GM13977 (cell line): ENCODE results near the gene ARID4B.
"Not testable (repeated sequence)": the region's sequence is repeated elsewhere in the genome, so short reads cannot be mapped to it uniquely, and the experiment has no call there.

ENCODE experiments used
- DNase-seq: peaks from one replicate; pipeline ENCODE4 v3.0.0; 2012; ENCODE audit warnings: low spot score
- in situ Hi-C: fragments of 300-500 bp; cut with MboI; formaldehyde crosslinking; loops from one replicate; pipeline ENCODE4 v1.12.0; 2022; ENCODE audit warnings: low sequenced_read_pairs, low pct_unique_long_range_greater_than_20kb, mixed read lengths, inconsistent platforms; ENCODE audit not compliant: unreplicated experiment
- TF ChIP-seq, protein P1 (sequence below): IDR thresholded peaks from 2 replicates; pipeline ENCODE4 v1.5.1; 2012; ENCODE audit warnings: mild to moderate bottlenecking, control low read depth; ENCODE audit not compliant: insufficient read depth; ENCODE audit errors: extremely low read depth, missing control alignments

ARID4B gene

DNA sequence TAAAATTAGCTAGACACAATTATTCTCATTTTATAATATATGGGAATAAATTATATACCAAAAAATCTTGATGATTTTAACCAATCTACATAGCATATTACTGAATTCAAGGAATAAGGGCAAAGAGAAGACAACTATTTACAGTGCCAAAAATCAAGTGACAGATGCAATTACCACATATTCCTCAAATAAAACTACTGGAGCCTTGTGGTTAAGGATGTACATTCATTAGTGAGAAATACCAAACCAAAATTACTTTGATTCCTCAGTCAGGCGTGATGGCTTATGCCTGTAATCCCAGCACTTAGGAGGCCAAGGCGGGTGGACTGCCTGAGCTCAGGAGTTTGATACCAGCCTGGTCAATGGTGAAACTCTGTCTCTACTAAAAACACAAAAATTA lies 98.1 kb downstream of the ARID4B start:
- DNase-seq: no peak
- in situ Hi-C loops: no loop called here
- TF ChIP-seq, protein P1, sequence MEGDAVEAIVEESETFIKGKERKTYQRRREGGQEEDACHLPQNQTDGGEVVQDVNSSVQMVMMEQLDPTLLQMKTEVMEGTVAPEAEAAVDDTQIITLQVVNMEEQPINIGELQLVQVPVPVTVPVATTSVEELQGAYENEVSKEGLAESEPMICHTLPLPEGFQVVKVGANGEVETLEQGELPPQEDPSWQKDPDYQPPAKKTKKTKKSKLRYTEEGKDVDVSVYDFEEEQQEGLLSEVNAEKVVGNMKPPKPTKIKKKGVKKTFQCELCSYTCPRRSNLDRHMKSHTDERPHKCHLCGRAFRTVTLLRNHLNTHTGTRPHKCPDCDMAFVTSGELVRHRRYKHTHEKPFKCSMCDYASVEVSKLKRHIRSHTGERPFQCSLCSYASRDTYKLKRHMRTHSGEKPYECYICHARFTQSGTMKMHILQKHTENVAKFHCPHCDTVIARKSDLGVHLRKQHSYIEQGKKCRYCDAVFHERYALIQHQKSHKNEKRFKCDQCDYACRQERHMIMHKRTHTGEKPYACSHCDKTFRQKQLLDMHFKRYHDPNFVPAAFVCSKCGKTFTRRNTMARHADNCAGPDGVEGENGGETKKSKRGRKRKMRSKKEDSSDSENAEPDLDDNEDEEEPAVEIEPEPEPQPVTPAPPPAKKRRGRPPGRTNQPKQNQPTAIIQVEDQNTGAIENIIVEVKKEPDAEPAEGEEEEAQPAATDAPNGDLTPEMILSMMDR: no peak

DNA sequence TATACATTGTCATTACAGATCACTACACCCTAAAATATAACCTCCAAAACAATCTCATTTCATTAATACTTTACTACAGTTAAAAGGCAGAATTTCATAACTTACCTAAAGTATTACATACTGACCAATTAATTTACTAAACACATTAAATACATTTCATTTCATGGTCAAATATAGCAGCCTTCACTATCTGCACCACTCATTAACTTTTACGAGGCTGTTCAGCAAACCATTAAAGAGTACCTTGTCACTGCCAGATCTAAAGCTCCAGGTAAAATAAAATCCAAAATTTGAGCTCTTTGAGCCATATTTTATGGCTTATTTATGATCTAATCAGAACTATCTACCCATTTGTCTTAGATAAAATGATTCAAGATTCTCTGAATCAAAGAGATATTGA lies 100.6 kb downstream of the ARID4B start:
- in situ Hi-C loops: no loop called here
- no peak for DNase-seq
- TF ChIP-seq, protein P1: no peak

DNA sequence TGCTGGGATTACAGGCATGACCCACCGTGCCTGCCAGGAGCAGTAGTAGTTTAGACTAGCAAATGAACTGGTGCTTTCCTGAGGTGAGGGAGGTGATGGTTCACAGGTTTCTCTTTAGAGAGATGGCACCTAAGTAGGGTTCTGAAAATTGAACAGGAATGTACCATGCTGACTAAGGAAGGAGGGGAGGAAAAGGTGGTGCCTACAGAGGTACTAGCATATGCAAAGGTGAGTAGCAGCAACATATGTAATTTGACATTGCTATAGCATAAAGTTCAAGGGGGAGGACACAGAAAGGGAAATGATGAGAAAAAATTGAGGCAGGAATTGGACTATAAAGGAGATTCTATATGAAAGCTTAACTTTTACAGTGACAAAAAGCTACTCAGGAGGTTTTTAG lies 101.0 kb downstream of the ARID4B start:
- in situ Hi-C loops: no loop called here
- no peak for DNase-seq
- TF ChIP-seq, protein P1: no peak

DNA sequence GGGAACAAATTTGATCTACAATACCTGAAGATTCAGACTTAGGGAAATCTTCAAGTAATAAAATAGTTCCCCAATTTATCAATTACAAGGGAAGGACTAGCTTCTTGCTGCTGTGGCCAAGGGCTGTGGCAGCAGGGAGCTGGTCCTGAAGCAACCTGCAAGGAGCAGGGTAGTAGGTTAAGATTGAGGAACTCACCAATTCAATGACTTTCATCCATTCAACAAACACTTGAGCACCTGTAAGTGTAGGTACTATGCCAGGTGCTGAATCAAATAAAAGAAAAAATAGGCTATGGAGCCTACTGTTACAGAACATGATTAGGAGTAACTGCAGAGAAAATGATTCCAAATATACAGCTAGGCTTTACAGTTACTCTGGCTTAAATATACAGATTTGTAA lies 102.7 kb downstream of the ARID4B start:
- DNase-seq: no peak
- in situ Hi-C loops: no loop called here
- TF ChIP-seq, protein P1: no peak

DNA sequence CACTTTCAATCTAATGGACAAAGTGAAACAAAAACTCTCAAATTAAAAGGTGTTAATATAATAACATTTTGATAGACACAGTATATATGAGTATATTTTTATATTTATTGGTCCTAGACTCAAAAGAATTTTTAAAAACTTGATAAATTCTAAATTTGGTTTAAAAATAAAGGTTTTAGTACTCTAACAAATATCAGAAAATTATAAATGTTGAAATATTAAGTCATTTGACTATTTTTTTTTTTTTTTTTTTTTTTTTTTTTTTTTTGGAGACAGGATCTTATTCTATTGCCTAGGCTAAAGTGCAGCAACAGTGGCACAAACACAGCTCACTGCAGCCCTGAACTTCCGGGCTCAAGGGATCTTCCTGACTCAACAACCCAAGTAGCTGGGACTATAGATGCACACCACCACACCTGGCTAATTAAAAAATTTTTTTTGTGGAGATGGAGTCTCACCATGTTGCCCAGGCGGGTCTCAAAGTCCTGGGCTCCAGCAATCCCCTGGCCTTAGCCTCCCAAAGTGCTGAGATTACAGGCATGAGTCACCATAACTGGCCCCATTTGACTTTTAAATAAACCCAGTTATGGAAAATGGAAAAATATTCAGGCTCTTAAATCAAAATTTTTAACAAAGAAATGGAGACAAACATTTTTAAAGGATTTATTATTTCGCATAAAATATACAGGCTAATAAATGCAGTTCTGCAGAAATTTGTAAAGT lies 106.2 kb downstream of the ARID4B start:
- TF ChIP-seq, protein P1: no peak
- in situ Hi-C loops: no loop called here
- no peak for DNase-seq

DNA sequence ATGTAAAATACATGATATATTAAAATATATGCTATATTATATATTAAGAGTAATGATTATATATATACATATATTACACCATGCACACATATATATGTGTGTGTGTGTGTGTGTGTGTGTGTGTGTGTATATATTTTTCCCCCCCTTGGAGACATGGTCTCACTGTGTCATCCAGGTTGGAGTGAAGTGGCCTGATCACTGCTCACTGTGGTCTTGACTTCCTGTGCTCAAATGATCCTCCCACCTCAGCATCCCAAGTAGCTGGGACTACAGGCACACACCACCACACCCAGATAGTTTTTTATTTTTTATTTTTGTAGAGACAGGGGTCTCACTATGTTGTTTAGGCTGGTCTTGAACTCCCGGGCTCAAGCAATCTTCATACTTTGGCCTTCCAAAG lies 112.5 kb downstream of the ARID4B start:
- TF ChIP-seq, protein P1: no peak
- in situ Hi-C loops: no loop called here
- no peak for DNase-seq

DNA sequence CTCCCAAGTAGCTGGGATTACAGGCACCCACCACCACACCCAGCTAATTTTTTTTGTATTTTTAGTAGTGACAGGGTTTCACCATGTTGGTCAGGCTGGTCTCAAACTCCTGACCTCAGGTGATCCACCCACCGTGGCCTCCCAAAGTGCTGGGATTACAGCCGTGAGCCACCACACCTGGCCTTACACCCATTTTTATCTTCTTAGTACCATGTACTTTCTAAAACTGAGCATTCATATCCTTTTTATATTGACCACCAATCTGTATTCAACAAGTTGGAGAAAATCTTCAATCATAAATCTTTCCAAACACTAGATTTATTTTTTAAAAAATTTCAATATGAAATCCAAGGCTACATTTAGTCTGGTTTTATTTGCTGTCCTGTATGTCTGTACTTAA lies 113.0 kb downstream of the ARID4B start:
- in situ Hi-C loops, DNase-seq: not testable (repeated sequence)
